LHCN-M2 (cell line): Measurements from ENCODE around the gene CT45A1. TPM values are rescaled to one million over a fixed set of nuclear protein-coding genes. Genes with fewer than 3 reads are reported as not detected.
"Not testable (repeated sequence)": the region's sequence is repeated elsewhere in the genome, so short reads cannot be mapped to it uniquely, and the experiment has no call there.

ENCODE experiments used
- DNase-seq: peaks from one replicate; pipeline ENCODE4 v3.0.0-alpha.2; 2012; ENCODE audit warnings: low read depth
- polyA plus RNA-seq: library from polyadenylated mRNA; unstranded; fragments of >200 nt; gene quantifications from one replicate; pipeline ENCODE4 v1.2.1, GENCODE V29; 2012; ENCODE audit warnings: missing spikeins
- total RNA-seq: library from RNA; depleted of rRNA; stranded (reverse); fragments of >200 nt; gene quantifications from 2 replicates; pipeline ENCODE4 v1.2.3, GENCODE V29; 2014; rRNA removed

CT45A1 gene
- not detected in 2 replicates for total RNA-seq
- polyA plus RNA-seq, result not detected

GRCh38 chrX:135713183-135713689 is at the start of gene CT45A1:
CT45A1 (plus strand) TSS chrX:135713639; CDS start chrX:135718941, 5,302 bp downstream.
- not testable (repeated sequence) for DNase-seq

GRCh38 chrX:135672979-135673378 is 40.5 kb upstream of the CT45A1 start:
- DNase-seq, result not testable (repeated sequence)

GRCh38 chrX:135688137-135688536 is 25.3 kb upstream of the CT45A1 start:
- no peak for DNase-seq

- DNase-seq, result no peak
These were observed 18.0 kb upstream of the CT45A1 start for GRCh38 chrX:135695471-135695870.

- DNase-seq, result no peak
These were observed 15.8 kb upstream of the CT45A1 start for GRCh38 chrX:135697601-135698000.

GRCh38 chrX:135698924-135699323 is 14.5 kb upstream of the CT45A1 start:
- no peak for DNase-seq

- peak; percentile 6 for DNase-seq
These were observed 5.6 kb upstream of the CT45A1 start for GRCh38 chrX:135707880-135708279.

GRCh38 chrX:135713795-135714194 is 356 bp downstream of the CT45A1 start:
- no peak for DNase-seq

GRCh38 chrX:135734666-135735065 is 21.2 kb downstream of the CT45A1 start:
- not testable (repeated sequence) for DNase-seq

GRCh38 chrX:135737366-135738071 is 24.1 kb downstream of the CT45A1 start:
- no peak for DNase-seq

GRCh38 chrX:135740681-135741149 is 27.3 kb downstream of the CT45A1 start:
- DNase-seq, result peak; percentile 8

- no peak for DNase-seq
These were observed 27.8 kb downstream of the CT45A1 start for GRCh38 chrX:135741192-135741715.

GRCh38 chrX:135744739-135745138 is 31.3 kb downstream of the CT45A1 start:
- DNase-seq, result not testable (repeated sequence)

- DNase-seq, result not testable (repeated sequence)
These were observed 54.7 kb downstream of the CT45A1 start, which contains the start of gene CT45A3 for GRCh38 chrX:135768091-135768490. CT45A3 (minus strand) TSS chrX:135768191; CDS start chrX:135764444, 3,747 bp downstream.

Other genes with a start within 250 kb of the CT45A1 start
- 2.6 and 6.1 TPM in 2 replicates for gene INTS6L, start 193.0 kb upstream of the CT45A1 start, total RNA-seq
- not detected in 2 replicates for gene CT45A3, start 54.6 kb downstream of the CT45A1 start, total RNA-seq
- gene CT45A5, start 71.9 kb downstream of the CT45A1 start, total RNA-seq, result not detected in 2 replicates
- gene CT45A6, start 89.1 kb downstream of the CT45A1 start, total RNA-seq, result not detected in 2 replicates
- not detected in 2 replicates for gene CT45A2, start 106.4 kb downstream of the CT45A1 start, total RNA-seq
- gene CT45A7, start 123.6 kb downstream of the CT45A1 start, total RNA-seq, result not detected in 2 replicates
- not detected in 2 replicates for gene CT45A8, start 140.9 kb downstream of the CT45A1 start, total RNA-seq
- not detected in 2 replicates for gene CT45A9, start 158.2 kb downstream of the CT45A1 start, total RNA-seq
- gene CT45A10, start 179.8 kb downstream of the CT45A1 start, total RNA-seq, result not detected in 2 replicates
- gene SAGE1, start 180.1 kb downstream of the CT45A1 start, total RNA-seq, result not detected in 2 replicates